DMS53 treated with DMSO at 0.1 percent for 48 hours (cell line): ENCODE results near the gene AMPH.
"Not testable (repeated sequence)": the region's sequence is repeated elsewhere in the genome, so short reads cannot be mapped to it uniquely, and the experiment has no call there.

ENCODE experiments used
- DNase-seq: peaks from one replicate; lab custom pipeline; 2025; ENCODE audit not compliant: unreplicated experiment; lab: John Stamatoyannopoulos, UW

AMPH gene

GRCh38 chr7:38628630-38629385 is 2.4 kb downstream of the AMPH start:
- DNase-seq, result no peak

GRCh38 chr7:38625866-38626265 is 5.3 kb downstream of the AMPH start:
- DNase-seq, result no peak

- DNase-seq, result no peak
Measured at GRCh38 chr7:38615665-38616064, 15.5 kb downstream of the AMPH start.

- no peak for DNase-seq
Measured at GRCh38 chr7:38607466-38607865, 23.7 kb downstream of the AMPH start.

GRCh38 chr7:38600741-38601140 is 30.4 kb downstream of the AMPH start:
- no peak for DNase-seq

GRCh38 chr7:38594949-38595348 is 36.2 kb downstream of the AMPH start:
- no peak for DNase-seq

- no peak for DNase-seq
Measured at GRCh38 chr7:38592737-38593288, 38.4 kb downstream of the AMPH start.

- DNase-seq, result no peak
Measured at GRCh38 chr7:38585572-38586354, 45.4 kb downstream of the AMPH start.

GRCh38 chr7:38584443-38585210 is 46.5 kb downstream of the AMPH start:
- DNase-seq, result no peak

GRCh38 chr7:38580485-38580884 is 50.7 kb downstream of the AMPH start:
- no peak for DNase-seq

- no peak for DNase-seq
Measured at GRCh38 chr7:38574086-38574485, 57.1 kb downstream of the AMPH start.

GRCh38 chr7:38571620-38572019 is 59.6 kb downstream of the AMPH start:
- DNase-seq, result not testable (repeated sequence)

- DNase-seq, result no peak
Measured at GRCh38 chr7:38568497-38568896, 62.7 kb downstream of the AMPH start.

GRCh38 chr7:38565289-38565688 is 65.9 kb downstream of the AMPH start:
- DNase-seq, result no peak

GRCh38 chr7:38563741-38564140 is 67.4 kb downstream of the AMPH start:
- no peak for DNase-seq

- no peak for DNase-seq
Measured at GRCh38 chr7:38561166-38561565, 70.0 kb downstream of the AMPH start.

GRCh38 chr7:38558761-38559345 is 72.3 kb downstream of the AMPH start:
- no peak for DNase-seq

- no peak for DNase-seq
Measured at GRCh38 chr7:38554586-38554985, 76.6 kb downstream of the AMPH start.

- DNase-seq, result no peak
Measured at GRCh38 chr7:38550836-38551235, 80.3 kb downstream of the AMPH start.

GRCh38 chr7:38548605-38549004 is 82.6 kb downstream of the AMPH start:
- DNase-seq, result no peak

- no peak for DNase-seq
Measured at GRCh38 chr7:38546763-38547162, 84.4 kb downstream of the AMPH start.
